GM19452 (cell line): ENCODE measurements around the gene SESTD1.
"Not testable (repeated sequence)": the region's sequence is repeated elsewhere in the genome, so short reads cannot be mapped to it uniquely, and the experiment has no call there.

Source experiments
- ATAC-seq: cut with Tn5 transposase; IDR thresholded peaks from one replicate; pipeline ENCODE4 v1.9.1; 2021; ENCODE audit not compliant: unreplicated experiment

The SESTD1 gene

DNA sequence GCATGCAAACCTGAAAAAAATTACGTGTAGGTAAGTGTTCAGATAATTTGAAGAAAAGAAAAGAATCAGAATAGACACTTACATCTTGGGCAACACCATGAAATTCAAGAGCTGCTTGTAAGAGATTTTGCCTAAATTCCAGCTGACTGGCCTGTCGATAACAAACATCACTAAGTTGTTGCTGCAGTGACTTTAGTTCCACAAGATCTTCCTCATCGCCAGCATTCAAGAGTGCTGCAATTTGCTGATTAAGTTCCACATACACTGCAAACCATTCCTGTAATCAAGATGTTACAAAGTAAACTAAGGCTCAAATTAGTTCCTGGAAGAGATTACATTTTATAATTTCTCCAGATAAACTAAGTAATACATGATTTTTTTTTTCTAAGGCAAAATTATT is 140.3 kb downstream of the SESTD1 start:
- no peak for ATAC-seq

DNA sequence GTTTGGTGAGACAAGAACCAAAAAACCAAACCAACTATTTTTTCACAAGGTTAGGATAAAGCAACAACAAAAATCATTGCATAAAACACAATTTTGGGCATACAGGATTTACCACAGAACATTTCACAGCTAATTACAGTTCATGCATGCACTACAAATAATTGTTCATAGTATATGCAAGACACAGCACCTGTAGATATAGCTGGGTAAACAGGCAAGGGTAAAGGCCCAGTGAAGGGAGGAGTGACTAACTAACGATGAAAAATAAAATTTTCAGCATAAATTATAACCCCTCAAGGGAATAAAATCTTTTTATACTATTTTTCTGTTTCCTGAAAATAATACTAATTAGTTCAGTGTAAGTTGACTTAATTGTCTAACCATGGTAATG is 141.4 kb downstream of the SESTD1 start:
- no peak for ATAC-seq

DNA sequence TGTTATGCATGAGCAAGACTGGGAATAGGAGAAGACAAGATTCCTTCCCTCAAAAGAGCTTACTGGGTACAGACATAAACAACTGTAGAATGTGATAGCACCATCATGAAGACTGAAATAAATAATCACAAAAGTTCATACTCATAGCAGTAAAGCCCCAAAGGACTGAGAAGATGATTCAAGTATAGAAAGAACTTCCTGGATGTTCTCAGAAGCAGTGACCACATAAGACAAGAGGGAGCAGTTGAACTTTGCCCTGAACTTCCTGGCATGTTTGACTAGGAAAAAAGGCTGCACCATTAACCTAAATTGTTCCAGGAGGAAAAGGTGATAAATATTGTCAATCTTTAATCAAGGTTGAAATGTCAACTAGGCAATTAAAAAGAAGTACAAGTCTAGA is 156.9 kb downstream of the SESTD1 start:
- no peak for ATAC-seq

DNA sequence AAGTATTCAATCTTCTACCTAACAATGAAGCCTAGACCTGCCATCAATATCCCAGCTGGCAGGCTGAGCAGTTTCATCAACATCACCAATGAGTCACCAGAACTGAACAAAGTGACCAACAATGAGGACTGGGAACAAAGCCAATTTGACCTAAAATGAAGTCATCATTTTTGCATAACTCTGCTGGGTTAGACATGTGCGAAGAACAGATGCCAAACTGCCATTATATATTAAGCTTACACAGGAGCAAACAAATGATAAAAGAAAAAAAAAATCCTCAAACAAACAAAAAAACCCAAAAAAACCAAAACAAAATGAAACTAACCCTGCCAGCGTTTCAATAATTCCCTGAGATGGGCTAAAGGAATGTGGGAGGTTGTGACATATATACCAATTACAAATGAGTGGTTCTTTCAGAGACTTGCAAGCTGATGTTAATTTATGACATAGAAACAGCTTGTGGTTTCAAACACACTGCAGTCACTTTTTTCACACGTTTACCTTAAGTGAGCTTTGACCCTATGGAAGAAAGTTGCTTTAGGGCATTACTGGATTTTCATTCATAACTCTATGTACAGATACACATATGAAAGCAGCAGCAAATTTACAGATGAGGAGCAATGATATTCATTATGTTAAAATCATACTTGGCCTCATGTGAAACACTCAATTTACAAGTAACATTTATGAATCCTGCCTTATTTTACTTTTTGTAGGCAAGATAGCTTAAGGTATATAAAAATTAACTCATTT is 157.8 kb downstream of the SESTD1 start:
- ATAC-seq: peak; percentile 75

DNA sequence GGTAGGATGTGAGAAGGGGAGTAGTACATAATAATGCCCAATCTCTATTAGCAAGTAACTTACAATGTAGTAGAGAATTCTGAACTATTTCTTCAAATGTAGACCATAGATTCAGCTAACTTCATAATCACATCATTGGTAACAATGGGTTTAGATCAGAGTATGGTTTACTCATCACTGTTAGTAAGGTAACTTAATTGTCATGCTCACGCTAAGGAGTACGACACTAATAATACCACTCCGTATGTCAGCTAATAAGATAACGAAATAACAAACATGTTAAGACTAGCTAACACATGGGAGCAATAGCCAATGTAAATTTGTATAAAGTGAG is 158.3 kb downstream of the SESTD1 start:
- peak; percentile 4 for ATAC-seq

DNA sequence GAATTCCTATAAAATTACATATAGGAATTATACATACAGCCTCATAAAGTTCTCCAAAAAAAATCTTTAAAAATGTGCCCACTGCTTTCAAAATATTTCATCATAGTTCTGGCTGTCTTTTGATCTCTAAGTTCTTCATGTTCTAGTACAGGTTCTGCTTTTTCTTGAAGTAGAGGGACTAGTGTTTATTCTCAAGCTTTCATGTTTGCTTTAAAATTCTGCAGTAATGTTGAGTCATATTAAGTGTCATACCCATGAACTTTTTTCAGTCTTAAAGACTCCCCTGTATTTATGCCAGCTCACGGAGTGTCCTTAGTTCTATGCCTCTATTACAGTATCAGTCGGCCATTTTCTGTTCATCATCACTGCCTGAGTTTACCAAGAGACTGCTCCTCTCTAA is 159.9 kb downstream of the SESTD1 start:
- ATAC-seq: no peak

DNA sequence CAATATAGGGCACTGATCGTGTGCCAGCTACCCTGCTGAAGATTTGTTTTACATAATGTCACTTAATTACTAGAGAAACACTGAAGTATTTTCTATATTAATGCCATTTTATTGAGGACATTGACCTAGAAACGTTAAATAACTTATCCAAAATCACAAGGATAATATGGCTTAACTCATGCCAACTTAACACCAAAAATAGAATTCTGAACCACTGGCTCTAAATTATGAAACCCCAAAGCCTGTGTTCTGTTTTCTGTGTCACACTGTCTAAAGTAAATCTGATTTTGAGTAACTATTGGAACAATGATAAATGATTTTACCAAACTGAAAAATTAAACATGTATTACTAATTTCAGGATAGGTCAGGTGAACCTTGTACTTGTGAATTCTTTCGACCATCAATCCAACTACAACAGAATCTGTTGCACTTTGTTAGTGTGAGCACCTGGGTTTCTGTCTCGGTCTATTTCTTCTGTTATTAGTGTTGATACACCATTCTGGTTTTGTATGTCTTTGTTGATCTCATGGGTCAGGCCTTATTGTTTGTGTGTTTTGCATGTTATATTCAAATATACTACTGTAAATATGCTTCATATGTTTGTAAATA is 166.4 kb downstream of the SESTD1 start:
- no peak for ATAC-seq

DNA sequence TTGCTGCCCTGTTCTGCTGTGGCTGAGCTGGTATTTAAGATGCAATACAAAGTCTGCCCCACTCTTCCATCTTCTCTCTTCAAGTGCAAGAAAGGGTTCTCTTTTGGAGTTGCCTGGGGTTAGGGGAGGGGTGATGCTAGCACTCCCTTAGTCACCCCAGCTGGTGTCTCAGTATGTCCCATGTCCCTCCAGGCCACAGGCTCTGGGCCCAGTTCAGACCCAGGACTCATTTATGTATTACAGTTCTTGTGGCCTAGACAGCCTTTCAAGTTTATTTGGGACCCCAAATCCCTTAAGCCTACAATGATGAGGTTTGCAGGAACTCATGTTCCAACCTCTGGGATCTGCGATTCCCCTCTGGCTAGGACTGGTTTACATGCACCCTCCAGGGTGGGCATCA is 167.5 kb downstream of the SESTD1 start:
- ATAC-seq: no peak

DNA sequence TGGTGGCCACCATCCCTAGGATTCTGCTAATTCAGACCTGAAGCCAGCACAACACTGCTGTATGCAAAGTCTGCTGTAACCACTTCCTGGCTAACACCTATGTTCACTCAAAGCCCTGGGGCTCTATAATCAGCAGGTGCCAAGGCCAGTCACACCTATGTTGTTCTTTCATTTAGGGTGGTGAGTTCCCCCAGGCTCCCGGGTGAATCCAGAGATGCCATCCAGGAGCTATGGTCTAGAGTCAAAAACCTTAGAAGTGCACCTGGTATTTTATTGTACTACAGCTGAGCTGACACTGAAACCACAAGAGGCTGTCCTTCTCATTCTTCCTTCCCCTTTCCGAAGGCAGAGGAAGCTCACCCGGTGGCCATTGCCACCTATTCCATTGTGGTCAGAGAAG is 168.5 kb downstream of the SESTD1 start:
- ATAC-seq: peak; percentile 99

DNA sequence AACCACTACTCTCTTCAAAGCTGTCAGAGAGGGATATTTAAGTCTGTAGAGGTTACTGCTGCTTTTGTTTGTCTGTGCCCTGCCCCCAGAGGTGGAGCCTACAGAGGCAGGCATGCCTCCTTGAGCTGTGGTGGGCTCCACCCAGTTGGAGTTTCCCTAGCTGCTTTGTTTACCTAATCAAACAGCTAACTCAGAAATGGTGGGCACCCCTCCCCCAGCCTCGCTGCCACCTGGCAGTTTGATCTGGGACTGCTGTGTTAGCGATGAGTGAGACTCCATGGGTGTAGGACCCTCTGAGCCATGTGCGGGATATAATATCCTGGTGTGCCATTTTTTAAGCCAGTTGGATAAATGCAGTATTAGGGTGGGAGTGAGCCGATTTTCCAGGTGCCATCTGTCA is 171.7 kb downstream of the SESTD1 start:
- ATAC-seq: not testable (repeated sequence)

DNA sequence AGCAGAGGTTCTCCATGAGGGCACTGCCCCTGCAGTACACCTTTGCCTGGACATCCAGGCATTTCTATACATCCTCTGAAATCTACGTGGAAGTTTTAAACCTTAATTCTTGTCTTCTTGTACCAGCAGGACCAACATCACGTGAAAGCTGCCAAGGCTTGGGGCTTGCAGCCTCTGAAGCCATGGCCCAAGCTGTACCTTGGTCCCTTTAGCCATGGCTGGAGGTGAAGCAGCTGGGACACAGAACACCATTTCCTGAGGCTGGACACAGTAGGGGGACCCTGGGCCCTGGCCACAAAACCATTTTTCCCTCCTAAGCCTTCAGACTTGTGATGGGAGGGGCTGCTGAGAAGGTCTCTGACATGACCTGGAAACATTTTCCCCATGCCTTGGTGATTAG is 181.9 kb downstream of the SESTD1 start:
- no peak for ATAC-seq

DNA sequence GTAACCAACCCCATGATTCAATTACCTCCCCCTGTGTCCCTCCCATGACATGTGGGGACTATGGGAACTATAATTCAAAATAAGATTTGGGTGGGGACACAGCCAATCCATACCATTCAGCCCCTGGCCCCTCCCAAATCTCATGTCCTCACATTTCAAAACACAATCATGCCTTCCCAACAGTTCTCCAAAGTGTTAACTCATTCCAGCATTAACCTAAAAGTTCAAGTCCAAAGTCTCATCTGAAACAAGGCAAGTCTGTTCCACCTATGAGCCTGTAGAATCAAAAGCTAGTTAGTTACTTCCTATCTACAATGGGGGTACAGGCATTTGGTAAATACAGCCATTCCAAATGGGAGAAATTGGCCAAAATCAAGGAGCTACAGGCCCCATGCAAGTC is 182.7 kb downstream of the SESTD1 start:
- no peak for ATAC-seq

DNA sequence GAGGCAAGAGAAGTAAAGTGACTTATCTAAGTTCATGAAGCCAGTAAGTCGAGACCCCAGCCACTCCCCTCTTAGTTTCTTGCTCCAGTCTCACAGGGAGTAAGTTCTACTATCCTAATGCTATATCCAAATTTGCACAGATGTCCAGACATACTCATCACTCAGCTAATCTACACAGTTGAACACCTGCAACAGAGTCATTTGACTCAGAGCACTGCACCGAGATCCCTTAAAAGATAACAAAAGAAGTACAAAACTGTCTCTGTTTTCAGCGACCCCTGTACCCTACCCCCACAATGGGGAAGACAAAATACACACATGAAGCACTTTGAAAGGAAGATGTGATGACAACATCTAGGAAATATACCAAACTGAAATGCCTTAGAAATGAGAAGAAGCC is 192.1 kb downstream of the SESTD1 start:
- no peak for ATAC-seq

DNA sequence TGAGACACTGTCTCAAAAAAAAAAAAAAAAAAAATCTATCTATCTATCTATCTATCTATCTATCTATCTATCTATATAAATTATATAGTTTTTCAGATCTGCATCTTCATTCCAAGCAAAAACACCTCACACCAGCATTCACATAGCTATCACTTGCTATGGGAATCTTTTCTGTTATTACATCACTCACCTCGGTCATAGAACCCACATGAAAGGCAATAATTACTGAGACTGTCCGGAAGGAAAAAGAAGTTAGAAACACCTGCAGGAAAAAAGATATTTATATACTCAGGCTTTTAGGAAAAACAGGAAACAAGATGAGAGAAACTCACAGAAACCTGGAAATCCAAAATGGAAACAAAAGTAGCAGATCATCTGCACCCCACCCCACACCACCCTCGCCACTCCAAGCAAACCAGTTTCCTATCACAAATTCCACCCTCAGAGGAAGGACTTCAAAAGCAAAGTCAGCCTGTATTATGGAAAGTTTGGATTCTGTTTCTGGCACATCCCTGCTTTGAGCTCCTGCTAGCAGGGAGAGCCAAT is 192.7 kb downstream of the SESTD1 start:
- ATAC-seq: no peak

DNA sequence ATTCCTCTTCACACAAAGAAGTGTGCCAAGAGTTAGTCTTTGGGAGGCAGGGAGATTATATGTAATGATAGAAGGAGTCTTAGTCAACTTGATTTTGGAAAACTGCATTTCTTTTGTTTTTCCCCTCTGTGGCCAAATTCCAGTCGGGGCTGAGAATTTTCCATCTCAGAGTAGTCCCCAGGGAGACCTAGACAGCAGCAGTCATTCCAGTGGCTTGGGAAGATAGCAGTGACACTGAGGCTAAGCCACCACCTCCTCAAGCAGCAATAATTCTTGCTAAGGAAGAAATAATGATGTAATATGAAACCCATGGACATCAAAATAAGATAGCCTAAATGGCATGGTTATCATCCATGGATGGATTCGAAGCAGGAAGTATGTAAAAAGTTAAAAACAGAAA is 193.7 kb downstream of the SESTD1 start:
- ATAC-seq: no peak

DNA sequence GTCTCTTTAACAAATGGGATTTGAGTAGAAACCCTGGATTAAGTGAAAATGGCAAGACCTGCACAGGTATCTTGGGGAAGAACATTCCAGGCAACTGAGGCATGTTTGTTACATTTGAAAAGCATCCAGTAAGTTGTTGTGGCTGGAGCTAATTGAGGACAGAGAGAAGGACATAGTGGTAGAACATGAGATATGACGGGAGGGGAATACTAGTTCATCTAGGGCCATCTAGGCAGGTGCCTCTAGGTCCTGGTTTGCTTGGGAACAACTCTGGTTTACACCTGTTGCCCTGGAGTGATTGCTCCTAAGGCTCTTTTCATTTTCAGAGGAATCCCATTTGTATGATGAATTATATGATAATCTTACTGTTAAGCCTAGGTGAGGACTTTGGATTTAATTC is 194.9 kb downstream of the SESTD1 start:
- ATAC-seq: no peak

DNA sequence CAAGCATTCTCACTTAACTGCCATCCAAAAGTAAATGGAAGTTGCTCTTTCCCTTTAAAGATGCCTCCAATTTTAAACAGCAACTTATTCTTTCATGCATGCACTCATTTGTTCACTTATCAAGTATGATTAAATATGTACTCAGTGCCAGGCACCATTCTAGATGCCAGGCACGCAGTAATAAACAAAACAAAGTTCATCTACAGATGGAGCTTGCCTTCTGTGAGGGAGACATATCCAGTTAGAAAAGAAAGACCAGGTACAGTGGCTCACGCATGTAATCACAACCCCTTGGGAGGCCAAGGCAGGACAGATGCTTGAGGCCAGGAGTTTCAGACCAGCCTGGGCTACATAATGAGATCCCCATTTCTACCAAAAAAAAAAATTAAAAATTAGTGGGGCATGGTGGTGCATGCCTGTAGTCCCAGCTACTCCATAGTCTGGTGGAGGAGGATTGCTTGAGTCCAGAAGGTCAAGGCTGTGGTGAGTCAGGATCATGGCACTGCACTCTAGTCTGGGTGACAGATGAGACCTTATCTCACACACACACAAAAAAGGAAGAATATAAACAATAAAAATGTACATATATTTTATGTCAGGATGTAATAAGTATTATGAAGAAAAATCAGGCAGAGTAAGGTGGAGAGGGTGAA is 195.5 kb downstream of the SESTD1 start:
- no peak for ATAC-seq

DNA sequence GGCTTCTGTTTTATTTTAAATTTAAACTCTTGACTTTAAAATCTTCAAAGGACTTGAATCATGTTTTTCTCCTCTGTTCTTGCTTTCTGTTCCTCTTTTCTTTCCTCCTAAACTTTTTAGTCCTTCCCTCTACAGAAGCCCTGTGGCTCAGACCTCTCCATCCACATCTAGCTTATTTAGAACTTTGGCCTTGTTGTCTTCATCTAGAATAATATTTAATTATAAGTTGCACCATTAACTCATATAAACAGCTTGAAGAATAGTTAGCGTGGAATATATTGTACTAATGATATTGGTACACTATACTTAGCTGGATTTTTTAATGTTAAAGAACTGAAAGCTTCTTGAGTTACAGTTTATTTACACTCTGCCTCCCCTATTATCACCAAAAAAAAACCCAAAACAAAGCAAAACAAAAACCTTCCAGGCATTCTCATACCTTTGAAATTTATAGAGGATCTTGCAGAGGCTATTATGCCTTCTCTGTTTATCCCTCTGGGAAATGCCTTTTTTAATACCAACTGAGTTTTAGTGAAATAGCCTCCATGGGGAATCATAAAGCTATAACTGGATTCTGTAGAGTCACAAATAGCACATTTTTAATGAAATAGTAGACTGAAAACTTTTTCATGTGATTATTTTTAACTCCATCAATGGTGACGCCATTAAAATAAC is 205.5 kb downstream of the SESTD1 start:
- peak; percentile 72 for ATAC-seq

DNA sequence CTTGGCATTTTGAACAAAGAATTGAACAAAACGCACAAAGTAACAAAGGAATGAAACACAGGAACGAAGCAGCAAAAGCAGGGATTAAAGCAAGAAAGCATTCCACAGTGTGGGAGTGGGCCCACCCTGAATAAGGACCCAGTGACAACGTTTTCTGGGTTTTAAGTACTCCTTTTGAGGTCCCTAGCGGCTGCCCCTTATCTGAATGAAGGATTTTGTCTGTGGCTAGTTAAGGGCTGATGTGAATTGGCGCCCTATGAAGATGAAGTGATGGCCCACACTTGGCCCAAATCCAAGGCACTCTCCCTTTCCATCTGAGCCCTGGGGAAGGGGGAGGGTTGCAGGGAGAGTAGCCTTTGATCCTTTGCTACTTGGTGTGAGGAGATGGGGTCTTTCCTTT is 206.9 kb downstream of the SESTD1 start:
- no peak for ATAC-seq

DNA sequence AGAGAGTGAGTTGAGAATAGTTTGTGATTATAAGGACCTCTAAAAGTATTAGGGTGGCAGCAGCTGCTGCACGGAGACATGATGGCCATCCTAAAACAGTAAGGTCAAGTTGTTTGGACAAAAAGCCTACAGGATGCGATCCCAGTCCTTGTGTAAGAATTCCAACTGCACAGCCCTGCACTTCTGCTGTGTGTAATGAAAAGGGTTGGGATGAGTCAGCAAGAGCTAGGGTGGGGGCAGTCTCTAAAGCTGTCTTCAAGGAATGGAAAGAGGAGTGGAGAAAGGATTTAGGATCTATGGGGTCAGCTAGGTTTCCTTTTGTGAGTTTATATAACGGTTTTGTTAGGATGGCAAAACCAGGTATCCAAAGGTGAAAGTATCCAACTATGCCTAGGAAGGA is 211.1 kb downstream of the SESTD1 start:
- not testable (repeated sequence) for ATAC-seq
